Measurements from ENCODE around the gene CD7.
A peak's percentile ranks its signal among the peaks of the same experiment; 100 is the strongest.

The CD7 gene

DNA sequence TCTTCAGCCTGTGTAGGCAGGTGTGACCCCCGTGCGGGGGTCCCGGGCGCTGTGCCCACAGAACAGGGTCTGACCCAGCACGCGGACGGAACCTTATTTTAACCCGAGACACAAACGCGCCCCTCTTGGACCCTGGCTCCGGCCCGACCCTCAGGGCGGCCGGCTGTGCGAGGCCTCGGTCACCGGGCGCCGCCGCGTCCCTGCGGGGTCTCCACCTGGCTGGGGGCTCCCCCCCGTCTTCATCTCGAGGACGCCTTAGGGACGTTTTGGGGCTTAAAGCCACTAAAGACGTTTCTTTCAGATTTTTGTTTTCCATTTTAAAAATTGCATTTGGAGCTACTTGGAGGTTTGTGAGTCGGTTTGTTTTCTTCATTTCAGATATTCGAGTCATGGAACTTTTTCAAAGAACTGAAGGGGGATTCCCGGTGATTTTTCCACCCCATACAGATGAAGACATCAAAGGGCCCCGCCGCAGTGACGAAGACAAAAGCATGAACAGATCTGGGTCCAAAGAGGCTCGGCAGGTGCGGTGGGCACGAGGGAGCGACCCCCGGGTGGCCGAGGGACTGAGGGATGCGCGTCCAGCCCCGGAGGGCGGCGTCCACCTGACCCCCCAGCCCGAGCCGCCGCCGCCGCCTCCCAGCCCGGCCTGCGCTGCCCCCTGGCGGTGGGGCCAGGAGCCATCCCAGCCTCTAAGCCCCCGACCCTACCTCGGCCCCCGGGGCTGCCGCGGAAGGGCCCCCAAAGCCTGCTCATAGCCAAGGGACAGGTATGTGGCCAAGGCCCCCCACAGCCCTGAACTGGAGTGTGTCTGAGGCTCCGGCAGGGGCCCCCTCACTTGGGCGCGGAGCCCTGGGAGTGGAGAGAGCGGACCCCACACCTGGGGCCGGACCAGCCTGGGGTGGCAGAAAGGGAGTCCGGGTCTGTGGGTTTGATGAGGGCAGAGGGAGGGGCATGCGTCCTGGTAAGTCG lies 3.8 kb upstream of the CD7 start:
- Histone ChIP-seq H3K4me3 (ENCODE audit: low read depth, low read length) (no peak overlapping the region), H3K9me3 (ENCODE audit: control insufficient read depth, insufficient read depth, low read depth, low read length) (no peaks in the 10 kb centered on the region), H3K36me3 (ENCODE audit: control insufficient read depth in 2 of 2, insufficient read depth in 1 of 2, low read length in 2 of 2) (no peaks in the 10 kb centered on the region), H3K27ac (ENCODE audit: extremely low read depth, low read depth, low read length) (no peak overlapping the region), H3K4me1 (ENCODE audit: control insufficient read depth, insufficient read depth, low read length) (no peaks in the 10 kb centered on the region; the same call in 1 of the 2 replicates)
- CTCF ChIA-PET, result interaction anchor here (0.6 to 2.8 kb wide), 23 partner anchors 9 to 166 kb away, joined by 3 to 27 read pairs (median 4); no protein-coding TSS in a partner anchor
- POLR2A ChIA-PET, result interaction anchor here (0.8 to 1.2 kb wide), 2 partner anchors 29 to 48 kb away, joined by 3 to 4 read pairs; partner anchors contain the start of gene CSNK1D
- TF ChIP-seq BCL11A (tag by site-specific recombination; IDR thresholded peaks at IDR 0.05; ENCODE audit: low read depth) (0 out of 2 replicates have a peak, but pooled peaks have one; percentile 22), ZBTB7A (tag by site-specific recombination; IDR thresholded peaks at IDR 0.05; ENCODE audit: low read depth) (no peak), ZNF37A (tag by site-specific recombination; IDR thresholded peaks at IDR 0.05) (no peak), ZNF221 (tag by site-specific recombination; IDR thresholded peaks at IDR 0.05; ENCODE audit: borderline replicate concordance) (no peak), ZNF132 (tag by site-specific recombination; IDR thresholded peaks at IDR 0.05; ENCODE audit: borderline replicate concordance) (no peak), ZNF664 (tag by site-specific recombination; IDR thresholded peaks at IDR 0.05) (no peak), IKZF3 (tag by site-specific recombination; IDR thresholded peaks at IDR 0.05) (no peak), ZNF350 (tag by site-specific recombination; IDR thresholded peaks at IDR 0.05) (no peak), ZEB2 (tag by site-specific recombination; IDR thresholded peaks at IDR 0.05) (no peak), ZNF561 (tag by site-specific recombination; IDR thresholded peaks at IDR 0.05; ENCODE audit: borderline replicate concordance) (no peak), ZNF558 (tag by site-specific recombination; IDR thresholded peaks at IDR 0.05) (no peak), ZSCAN18 (tag by site-specific recombination; IDR thresholded peaks at IDR 0.05) (no peak), ZBTB6 (tag by site-specific recombination; IDR thresholded peaks at IDR 0.05) (no peak), TCF7L2 (IDR thresholded peaks at IDR 0.05; ENCODE audit: borderline replicate concordance, low read depth, low read length) (peak; percentile 29; the same call in 1 of the 2 replicates), ZNF2 (tag by site-specific recombination; IDR thresholded peaks at IDR 0.05) (0 out of 2 replicates have a peak, but pooled peaks have one; percentile 26), GLIS1 (tag by site-specific recombination; IDR thresholded peaks at IDR 0.05) (peak; percentile 45), KLF16 (tag by site-specific recombination; IDR thresholded peaks at IDR 0.05) (no peak), ZNF623 (tag by site-specific recombination; IDR thresholded peaks at IDR 0.05) (no peak), ZFP69B (tag by site-specific recombination; IDR thresholded peaks at IDR 0.05) (peak; percentile 48; the same call in 1 of the 2 replicates), ZNF433 (tag by site-specific recombination; IDR thresholded peaks at IDR 0.05; ENCODE audit: low read depth) (no peak), ZNF626 (tag by site-specific recombination; IDR thresholded peaks at IDR 0.05) (no peak), MZF1 (tag by site-specific recombination; IDR thresholded peaks at IDR 0.05; ENCODE audit: borderline replicate concordance) (no peak), ZNF777 (tag by site-specific recombination; IDR thresholded peaks at IDR 0.05; ENCODE audit: borderline replicate concordance) (no peak), ZNF585B (tag by site-specific recombination; IDR thresholded peaks at IDR 0.05) (no peak)
- TF ChIP-seq, protein P1, sequence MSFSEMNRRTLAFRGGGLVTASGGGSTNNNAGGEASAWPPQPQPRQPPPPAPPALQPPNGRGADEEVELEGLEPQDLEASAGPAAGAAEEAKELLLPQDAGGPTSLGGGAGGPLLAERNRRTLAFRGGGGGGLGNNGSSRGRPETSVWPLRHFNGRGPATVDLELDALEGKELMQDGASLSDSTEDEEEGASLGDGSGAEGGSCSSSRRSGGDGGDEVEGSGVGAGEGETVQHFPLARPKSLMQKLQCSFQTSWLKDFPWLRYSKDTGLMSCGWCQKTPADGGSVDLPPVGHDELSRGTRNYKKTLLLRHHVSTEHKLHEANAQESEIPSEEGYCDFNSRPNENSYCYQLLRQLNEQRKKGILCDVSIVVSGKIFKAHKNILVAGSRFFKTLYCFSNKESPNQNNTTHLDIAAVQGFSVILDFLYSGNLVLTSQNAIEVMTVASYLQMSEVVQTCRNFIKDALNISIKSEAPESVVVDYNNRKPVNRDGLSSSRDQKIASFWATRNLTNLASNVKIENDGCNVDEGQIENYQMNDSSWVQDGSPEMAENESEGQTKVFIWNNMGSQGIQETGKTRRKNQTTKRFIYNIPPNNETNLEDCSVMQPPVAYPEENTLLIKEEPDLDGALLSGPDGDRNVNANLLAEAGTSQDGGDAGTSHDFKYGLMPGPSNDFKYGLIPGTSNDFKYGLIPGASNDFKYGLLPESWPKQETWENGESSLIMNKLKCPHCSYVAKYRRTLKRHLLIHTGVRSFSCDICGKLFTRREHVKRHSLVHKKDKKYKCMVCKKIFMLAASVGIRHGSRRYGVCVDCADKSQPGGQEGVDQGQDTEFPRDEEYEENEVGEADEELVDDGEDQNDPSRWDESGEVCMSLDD (tag by site-specific recombination; IDR thresholded peaks at IDR 0.05), result 0 out of 2 replicates have a peak, but pooled peaks have one; percentile 39
- TF ChIP-seq, protein P2, sequence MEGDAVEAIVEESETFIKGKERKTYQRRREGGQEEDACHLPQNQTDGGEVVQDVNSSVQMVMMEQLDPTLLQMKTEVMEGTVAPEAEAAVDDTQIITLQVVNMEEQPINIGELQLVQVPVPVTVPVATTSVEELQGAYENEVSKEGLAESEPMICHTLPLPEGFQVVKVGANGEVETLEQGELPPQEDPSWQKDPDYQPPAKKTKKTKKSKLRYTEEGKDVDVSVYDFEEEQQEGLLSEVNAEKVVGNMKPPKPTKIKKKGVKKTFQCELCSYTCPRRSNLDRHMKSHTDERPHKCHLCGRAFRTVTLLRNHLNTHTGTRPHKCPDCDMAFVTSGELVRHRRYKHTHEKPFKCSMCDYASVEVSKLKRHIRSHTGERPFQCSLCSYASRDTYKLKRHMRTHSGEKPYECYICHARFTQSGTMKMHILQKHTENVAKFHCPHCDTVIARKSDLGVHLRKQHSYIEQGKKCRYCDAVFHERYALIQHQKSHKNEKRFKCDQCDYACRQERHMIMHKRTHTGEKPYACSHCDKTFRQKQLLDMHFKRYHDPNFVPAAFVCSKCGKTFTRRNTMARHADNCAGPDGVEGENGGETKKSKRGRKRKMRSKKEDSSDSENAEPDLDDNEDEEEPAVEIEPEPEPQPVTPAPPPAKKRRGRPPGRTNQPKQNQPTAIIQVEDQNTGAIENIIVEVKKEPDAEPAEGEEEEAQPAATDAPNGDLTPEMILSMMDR (tag by site-specific recombination; IDR thresholded peaks at IDR 0.05), result peak; percentile 62
- TF ChIP-seq, protein P3, sequence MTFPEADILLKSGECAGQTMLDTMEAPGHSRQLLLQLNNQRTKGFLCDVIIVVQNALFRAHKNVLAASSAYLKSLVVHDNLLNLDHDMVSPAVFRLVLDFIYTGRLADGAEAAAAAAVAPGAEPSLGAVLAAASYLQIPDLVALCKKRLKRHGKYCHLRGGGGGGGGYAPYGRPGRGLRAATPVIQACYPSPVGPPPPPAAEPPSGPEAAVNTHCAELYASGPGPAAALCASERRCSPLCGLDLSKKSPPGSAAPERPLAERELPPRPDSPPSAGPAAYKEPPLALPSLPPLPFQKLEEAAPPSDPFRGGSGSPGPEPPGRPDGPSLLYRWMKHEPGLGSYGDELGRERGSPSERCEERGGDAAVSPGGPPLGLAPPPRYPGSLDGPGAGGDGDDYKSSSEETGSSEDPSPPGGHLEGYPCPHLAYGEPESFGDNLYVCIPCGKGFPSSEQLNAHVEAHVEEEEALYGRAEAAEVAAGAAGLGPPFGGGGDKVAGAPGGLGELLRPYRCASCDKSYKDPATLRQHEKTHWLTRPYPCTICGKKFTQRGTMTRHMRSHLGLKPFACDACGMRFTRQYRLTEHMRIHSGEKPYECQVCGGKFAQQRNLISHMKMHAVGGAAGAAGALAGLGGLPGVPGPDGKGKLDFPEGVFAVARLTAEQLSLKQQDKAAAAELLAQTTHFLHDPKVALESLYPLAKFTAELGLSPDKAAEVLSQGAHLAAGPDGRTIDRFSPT (tag by site-specific recombination; IDR thresholded peaks at IDR 0.05), result peak; percentile 46; the same call in 1 of the 2 replicates

All from HEK293 (cell line).